ENCODE measurements around the gene MCF2L2.

DNA sequence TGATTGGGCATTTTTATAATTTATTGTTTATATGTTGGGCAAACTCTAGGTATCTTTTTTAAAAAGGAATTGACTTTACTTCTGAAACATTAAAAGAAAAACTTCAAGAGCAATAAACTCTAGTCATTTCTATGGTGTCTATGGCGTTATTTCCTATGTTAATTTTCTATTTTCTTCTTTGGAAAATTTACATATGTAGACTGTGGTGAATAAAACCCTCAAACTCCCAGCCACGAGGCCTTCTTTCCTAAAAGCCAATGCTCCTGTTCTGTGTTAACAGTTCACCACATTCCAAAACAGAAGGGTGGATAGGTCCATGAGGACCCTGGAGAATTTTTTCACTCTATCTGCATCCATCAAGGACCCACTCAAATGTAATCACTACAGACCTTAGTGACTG, 219.6 kb downstream of the MCF2L2 start:
- TF ChIP-seq, protein P1, sequence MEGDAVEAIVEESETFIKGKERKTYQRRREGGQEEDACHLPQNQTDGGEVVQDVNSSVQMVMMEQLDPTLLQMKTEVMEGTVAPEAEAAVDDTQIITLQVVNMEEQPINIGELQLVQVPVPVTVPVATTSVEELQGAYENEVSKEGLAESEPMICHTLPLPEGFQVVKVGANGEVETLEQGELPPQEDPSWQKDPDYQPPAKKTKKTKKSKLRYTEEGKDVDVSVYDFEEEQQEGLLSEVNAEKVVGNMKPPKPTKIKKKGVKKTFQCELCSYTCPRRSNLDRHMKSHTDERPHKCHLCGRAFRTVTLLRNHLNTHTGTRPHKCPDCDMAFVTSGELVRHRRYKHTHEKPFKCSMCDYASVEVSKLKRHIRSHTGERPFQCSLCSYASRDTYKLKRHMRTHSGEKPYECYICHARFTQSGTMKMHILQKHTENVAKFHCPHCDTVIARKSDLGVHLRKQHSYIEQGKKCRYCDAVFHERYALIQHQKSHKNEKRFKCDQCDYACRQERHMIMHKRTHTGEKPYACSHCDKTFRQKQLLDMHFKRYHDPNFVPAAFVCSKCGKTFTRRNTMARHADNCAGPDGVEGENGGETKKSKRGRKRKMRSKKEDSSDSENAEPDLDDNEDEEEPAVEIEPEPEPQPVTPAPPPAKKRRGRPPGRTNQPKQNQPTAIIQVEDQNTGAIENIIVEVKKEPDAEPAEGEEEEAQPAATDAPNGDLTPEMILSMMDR (IDR thresholded peaks at IDR 0.05) = no peak
- no peak for TF ChIP-seq POLR2A (IDR thresholded peaks at IDR 0.05)
- no peak for TF ChIP-seq POLR2AphosphoS5 (IDR thresholded peaks at IDR 0.05; ENCODE audit: insufficient read depth in 1 of 2, low read depth in 1 of 2)

All from vagina (tissue), 2 donors.